Mesenteric fat pad (tissue), 1 donor: ENCODE data around the gene BATF3. TPM values are rescaled to one million over a fixed set of nuclear protein-coding genes. Genes with fewer than 3 reads are reported as not detected.
"Not testable (repeated sequence)": the region's sequence is repeated elsewhere in the genome, so short reads cannot be mapped to it uniquely, and the experiment has no call there.

Experiments used
- DNase-seq: peaks from one replicate; pipeline ENCODE4 v3.0.0-alpha.2; 2020; ENCODE audit warnings: low spot score
- total RNA-seq: library from RNA; stranded (reverse); fragmentation: NEBNext Ultra II Directional; extraction: Animal tissue kit (Norgen Biotek cat#: 25700); gene quantifications from one replicate; pipeline ENCODE4 v1.2.1, GENCODE V29; 2021
- donor health status: DM: yes; HTN: yes; CAD: no.

The BATF3 gene
- total RNA-seq, 1 donor from 2014 or later, result 18.8 TPM

GRCh38 chr1:212664409-212665199 is 35.0 kb downstream of the BATF3 start:
- DNase-seq, result no peak

DNA sequence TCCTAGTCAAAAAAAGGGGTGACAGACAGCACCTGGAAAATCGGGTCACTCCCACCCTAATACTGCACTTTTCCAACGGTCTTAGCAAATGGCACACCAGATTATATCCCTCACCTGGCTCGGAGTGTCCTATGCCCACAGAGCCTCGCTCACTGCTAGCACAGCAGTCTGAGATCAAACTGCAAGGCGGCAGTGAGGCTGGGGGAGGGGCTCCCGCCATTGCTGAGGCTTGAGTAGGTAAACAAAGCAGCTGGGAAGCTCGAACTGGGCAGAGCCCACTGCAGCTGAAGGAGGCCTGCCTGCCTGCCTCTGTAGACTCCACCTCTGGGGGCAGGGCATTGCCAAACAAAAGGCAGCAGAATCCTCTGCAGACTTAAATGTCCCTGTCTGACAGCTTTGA is 41.4 kb downstream of the BATF3 start:
- not testable (repeated sequence) for DNase-seq

- no peak for DNase-seq
Observed at GRCh38 chr1:212656730-212657129, 42.9 kb downstream of the BATF3 start.

- DNase-seq, result no peak
Observed at GRCh38 chr1:212655668-212656440, 43.8 kb downstream of the BATF3 start.

GRCh38 chr1:212652609-212653008 is 47.0 kb downstream of the BATF3 start:
- no peak for DNase-seq

- DNase-seq, result no peak
Observed at GRCh38 chr1:212651977-212652376, 47.7 kb downstream of the BATF3 start.

GRCh38 chr1:212651521-212651920 is 48.1 kb downstream of the BATF3 start:
- no peak for DNase-seq

DNA sequence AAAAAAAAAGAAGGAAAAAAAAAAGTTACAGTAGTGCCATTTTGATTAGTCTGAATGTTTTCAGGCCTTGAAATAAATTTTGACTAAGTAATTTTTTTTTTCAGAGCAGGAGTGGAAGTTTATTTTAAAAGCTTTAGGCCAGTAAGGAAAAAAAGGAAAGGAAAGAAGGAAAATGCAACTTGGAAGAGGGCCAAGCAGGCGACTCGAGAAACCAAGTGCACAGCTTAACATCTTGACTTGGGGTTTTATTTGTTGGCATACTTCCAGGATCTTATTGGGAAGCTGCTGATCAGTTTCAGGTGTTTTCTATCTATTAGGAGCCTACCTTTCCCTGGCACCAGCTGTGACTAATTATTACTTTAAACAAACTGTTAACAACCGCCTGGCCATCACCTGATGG is 49.4 kb downstream of the BATF3 start:
- no peak for DNase-seq

- DNase-seq, result no peak
Observed at GRCh38 chr1:212649020-212649419, 50.6 kb downstream of the BATF3 start.

- no peak for DNase-seq
Observed at GRCh38 chr1:212648431-212648830, 51.2 kb downstream of the BATF3 start.

DNA sequence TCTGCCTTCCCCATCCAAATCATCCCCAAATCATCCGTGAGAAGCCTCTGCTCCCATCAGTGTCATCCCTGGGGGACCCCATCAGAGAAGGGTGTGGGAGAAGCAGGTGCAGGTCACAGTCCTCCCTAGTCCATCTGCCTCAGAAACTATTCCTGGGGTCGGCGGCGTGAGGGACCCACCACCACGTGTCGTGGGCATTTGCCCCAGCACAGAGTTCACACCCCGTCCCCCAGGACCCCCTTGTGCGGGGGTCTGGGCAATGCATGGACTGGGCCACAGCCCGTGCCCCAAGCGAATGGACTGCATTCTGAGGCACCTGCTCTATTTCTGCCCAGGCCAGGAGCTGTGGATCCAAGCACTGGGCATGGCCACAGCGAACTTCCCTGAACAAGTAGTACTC is 52.6 kb downstream of the BATF3 start:
- DNase-seq, result no peak

DNA sequence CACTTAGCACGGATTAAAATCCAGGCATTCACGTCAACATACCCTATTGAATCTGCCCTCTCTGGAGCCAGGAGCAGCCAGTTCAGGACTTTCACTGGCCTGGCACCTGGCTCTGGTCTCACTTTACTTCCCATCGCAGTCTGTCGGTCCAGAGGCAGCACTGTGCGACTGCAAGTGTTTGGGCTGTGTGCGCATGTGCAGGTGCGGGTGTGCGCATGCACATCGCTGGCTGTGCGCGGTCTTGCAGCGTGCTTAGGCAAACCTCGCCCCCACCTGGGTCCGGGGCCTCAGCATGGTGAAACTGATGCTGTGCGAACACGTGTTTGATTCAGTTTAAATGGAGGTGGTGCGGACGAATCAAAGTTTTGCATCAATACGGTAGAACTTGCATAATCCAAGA is 53.1 kb downstream of the BATF3 start:
- no peak for DNase-seq

DNA sequence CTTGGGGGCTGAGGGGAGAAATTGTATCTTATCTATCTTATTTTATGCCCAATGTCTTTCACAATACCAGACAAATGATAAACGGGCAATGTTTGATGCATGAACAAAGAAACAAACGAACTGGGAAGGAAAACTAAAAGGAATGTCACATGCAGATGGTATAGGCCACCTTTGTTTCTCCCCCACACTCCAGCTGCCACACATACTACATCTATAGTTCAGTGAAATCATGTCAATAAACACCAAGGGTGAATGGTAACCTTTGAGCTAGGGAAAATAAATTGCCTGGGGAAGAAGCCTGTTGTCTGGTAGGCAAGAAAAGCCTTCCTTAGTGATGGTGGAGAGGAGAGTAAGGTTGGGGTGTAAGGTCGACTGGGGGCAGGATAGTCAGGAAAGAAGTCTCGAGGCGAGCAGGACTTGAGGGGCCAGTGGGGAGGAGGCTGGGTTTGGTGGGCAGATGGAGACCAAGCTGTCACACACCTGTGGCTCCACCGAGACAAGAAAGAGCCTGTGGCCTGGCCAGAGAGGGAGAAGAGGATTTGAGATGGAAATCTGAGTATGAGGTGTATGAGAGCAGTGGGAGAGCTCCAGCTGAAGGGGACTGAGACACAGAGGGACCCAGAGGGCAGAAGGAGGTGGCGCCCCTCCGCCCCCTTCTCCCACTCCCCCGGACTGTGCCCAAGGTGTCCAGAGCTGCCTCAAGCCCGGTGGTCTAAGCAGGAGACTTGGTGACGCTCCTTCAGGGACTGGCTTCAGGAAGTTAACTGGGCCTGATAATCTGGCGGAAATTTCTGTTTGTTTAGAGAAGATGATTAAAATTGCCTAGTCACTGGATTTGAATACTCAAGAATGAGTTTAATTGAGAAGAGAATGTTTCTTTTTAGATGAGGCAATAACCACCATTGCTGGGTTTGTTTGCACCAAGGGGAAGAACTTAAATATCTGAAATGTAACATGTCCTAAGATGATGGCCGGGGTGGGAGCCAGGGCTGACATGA is 53.8 kb downstream of the BATF3 start:
- no peak for DNase-seq

DNA sequence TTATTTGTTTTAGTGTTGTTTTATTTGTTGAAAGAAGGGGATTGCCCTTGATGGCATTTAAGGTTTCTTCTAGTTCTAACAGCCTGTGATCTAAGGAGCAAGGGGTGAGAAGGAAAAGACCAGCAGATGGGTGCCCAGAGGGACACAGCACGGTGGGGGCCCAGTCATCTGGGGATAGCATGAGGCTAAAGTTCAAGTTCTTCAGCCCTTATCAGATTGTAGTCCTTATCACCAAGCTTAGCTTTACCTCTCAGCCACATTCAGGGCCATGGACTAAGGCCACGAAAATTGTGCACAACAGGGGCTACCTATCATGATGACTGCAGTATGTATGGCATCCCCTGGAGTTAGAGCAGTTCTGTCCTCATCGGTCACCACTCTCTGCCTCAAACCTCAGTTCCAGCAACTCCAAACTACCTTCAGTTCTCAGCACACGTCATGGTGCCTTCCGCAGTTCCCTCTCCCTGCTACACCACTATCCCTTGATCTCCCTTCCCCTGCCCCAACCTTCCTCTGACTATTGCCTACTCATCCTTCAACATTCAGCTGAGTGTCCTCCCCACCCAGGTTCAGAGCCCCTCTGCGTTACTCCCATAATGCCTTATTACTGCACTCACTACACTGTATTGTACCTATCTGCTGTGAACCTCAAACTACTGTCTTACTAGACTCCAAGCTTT is 54.6 kb downstream of the BATF3 start:
- no peak for DNase-seq

DNA sequence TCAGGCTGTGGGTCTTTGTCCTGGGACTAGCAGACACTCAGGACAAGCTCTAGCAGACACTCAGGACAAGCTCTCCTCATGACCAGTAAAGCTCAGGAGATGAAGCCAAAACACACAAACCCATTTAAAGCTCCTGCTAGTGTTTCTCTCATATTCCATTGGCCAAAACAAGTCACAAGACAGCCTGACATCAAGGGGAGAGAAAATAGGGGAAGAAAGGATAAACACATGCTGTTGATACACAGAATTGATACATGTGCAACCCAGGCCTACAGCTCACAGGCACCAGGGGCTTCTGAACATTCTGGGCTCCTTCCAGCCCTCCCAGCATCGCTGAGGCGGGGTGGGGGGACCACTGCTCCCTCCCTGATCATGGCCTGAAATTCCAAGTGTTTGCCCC is 55.8 kb downstream of the BATF3 start:
- no peak for DNase-seq

DNA sequence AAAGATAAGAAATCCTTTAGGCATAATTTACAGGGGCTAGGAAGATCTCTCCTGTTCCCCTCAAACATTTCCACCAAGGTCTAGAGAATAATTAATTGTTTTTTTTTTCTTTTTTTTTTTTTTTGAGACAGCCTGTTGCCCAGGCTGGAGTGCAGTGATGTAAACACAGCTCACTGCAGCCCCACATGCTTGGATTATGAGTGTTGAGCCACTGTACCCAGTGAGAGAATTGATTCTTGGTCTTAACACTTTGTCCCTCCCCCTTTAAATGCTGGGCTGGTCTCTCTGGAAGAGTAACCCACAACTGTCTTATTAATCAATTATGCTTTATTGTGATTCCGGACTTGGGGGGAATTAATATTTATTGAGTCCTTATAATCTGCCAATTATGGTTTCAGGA is 57.7 kb downstream of the BATF3 start:
- DNase-seq, result no peak

DNA sequence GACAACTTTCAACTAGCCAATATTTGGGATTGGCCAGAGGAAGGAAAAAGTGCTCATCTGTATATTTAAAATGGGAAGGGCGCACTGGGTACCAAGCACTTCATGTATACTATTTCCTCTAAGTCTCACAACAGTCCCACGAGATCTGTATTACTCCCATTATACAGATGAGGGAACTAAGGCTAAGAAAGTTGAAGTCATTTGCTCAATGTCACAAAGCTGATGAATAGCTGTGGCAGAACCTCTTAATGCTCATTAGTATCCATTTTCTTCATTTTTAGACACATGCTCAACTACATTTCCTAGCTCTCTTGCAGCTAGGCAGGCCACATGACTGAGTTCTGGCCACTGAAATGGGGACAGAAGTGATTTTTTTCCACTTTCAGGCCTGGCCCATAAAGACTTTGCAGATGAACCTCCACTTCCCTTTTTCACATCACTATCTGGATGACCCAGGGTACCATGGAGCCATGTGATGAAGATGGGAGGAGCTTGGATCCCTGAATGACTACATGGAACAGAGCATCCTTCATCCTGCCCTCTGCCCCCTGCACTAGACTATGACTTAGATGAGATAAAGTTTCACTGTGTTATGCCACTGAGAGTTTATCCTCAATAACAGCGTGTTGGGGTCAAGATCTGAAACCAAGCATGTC is 59.3 kb downstream of the BATF3 start:
- no peak for DNase-seq

- DNase-seq, result not testable (repeated sequence)
Observed at GRCh38 chr1:212639524-212639923, 60.1 kb downstream of the BATF3 start.

DNA sequence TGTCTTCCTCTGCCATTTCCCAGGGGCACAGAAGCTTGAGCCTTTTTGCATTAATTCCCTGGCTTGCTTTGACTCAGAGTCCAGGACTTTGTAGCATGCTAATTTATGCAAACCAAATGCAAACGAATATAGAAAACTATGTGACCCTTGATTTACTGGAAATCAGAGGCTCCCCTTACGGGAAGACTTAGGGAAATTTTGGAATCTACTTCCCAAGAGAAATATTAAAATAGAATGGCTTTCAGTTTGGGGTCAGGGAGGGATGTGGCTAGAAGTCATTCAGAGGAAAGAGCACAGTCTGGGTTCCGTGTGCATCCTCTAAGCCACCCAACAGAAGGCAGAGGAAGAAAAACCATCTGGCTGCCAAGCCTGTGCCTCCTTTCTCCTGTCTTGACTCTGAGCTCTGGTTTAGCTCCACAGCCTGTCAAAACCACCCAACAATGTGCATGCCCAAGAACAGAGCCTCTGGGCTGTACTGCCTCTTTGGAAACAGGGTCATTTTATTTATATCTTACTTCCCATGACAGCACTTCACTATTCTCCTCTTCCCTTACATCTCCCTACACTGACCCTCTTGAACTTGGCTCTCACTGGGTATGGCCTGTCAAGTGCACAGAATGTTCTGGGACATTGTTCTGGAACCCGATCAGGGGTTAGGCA is 61.0 kb downstream of the BATF3 start:
- no peak for DNase-seq

DNA sequence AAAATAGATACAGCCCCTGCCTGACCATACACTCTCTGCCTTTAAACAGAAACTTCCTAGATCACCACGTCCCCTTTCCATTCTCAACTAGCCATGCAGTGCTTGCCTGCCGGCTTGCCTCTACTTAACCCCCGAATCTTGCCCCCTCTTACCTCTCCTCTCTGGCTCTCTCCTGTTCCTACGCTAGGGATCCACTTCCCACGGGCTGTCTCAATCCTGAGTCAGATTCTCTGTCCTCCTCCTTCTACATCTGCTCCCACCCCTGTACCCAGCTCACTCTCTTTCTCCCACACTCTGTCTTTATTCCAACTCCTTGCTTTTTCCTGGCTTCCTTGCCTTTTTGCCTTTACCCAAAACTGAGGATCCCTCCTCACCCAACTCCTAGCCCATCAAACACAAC is 61.7 kb downstream of the BATF3 start:
- no peak for DNase-seq
